Mucosa of descending colon (tissue), 3 donors: ENCODE measurements around the gene COLGALT1. TPM values are rescaled to one million over a fixed set of nuclear protein-coding genes. Genes with fewer than 3 reads are reported as not detected.
"Not testable (repeated sequence)": the region's sequence is repeated elsewhere in the genome, so short reads cannot be mapped to it uniquely, and the experiment has no call there.

ENCODE experiments used
- ATAC-seq: fragments of 200-7000 bp; cut with Tn5 transposase; one replicate; pipeline ENCODE4 v1.9.1; 2020; ENCODE audit warnings: mild to moderate bottlenecking, moderate library complexity
- DNase-seq, 3 donors: peaks; one replicate each; pipeline ENCODE4 v3.0.0-alpha.2; 2020
- H3K36me3 ChIP-seq: fragments of 200-600 bp; one replicate; pipeline ENCODE4 v1.8.0; 2021; ENCODE audit warnings: low read depth, mild to moderate bottlenecking
- H3K4me1 ChIP-seq: fragments of 200-600 bp; one replicate; pipeline ENCODE4 v1.8.0; 2021; ENCODE audit warnings: low read depth, mild to moderate bottlenecking
- H3K4me3 ChIP-seq: fragments of 200-600 bp; one replicate; pipeline ENCODE4 v1.8.0; 2021; ENCODE audit warnings: mild to moderate bottlenecking
- H3K9me3 ChIP-seq: fragments of 200-600 bp; one replicate; pipeline ENCODE4 v1.8.0; 2021; ENCODE audit warnings: mild to moderate bottlenecking
- intact Hi-C, 2 donors: fragments of 100-400 bp; cut with DNase I in 1 of 2; cut with micrococcal nuclease in 1 of 2; formaldehyde crosslinking; loops; one replicate each; pipeline versions ENCODE4 v1.11.0 to v1.11.1; 2022; cut with DNase I, micrococcal nuclease
- long read RNA-seq, 2 donors: library from polyadenylated mRNA; unstranded; transcript quantifications; one replicate each; pipeline ENCODE4 v2.0.0, GENCODE V29; 2019 to 2021
- total RNA-seq, 3 donors: library from RNA; stranded (reverse); fragmentation: NEBNext Ultra II Directional in 2 of 3; extraction: Animal tissue kit (Norgen Biotek cat#: 25700) in 2 of 3; gene quantifications; one replicate each; pipeline versions ENCODE4 v1.2.1 to v1.2.4, GENCODE V29; 2021 to 2023
- TF ChIP-seq, protein P1 (sequence below): fragments of 200-600 bp; IDR thresholded peaks from one replicate; pipeline ENCODE4 v1.8.0; 2022; ENCODE audit warnings: antibody characterized with exemption, mild to moderate bottlenecking
- donor health status: DM: no; HTN: no; CAD: no; lungs with moderate emphysema.
- donor health status: DM: no; HTN: no; CAD: no.
- donor health status: DM: no; HTN: yes; CAD: no.

Gene COLGALT1
- total RNA-seq = 10 to 100 TPM; 50.1 to 71.0 (median 50.8) TPM
- long read RNA-seq, donor 1, transcript COLGALT1-202 (2 exons, 2,941 nt) = minor isoform, 15 of 63 reads
- long read RNA-seq, donor 1, transcript COLGALT1-201 (12 exons, 3,704 nt) = major isoform, 32 of 63 reads
- long read RNA-seq, donor 1, partial matches to known transcripts = 7 of 63 reads
- long read RNA-seq, donor 1, other reads (novel, unspliced or antisense) = 9 of 63 reads
- long read RNA-seq, donor 2, transcript COLGALT1-201 (12 exons, 3,704 nt) = major isoform, 11 of 33 reads
- long read RNA-seq, donor 2, partial matches to known transcripts = 0 of 33 reads
- long read RNA-seq, donor 2, other reads (novel, unspliced or antisense) = 21 of 33 reads

DNA sequence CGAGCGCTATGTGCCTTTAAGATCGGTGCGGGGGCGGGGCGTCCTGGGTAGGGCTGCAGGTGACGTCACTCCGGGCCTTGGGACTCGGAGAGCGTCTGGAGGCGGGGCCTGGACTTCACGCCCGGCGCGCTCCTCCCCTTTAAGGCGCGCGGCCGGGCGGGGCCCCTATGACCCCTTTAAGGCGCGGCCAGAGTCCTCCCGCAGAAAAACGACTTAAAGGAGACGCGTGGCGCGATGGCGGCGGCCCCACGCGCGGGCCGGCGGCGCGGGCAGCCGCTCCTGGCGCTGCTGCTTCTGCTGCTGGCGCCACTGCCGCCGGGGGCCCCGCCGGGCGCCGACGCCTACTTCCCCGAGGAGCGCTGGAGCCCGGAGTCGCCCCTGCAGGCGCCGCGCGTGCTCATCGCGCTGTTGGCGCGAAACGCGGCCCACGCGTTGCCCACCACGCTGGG is at the start of gene COLGALT1:
Gene COLGALT1 (plus strand): TSS at position 170 of the 449 bp plus-strand sequence. CDS start 65 bp downstream, at position 235.
- Histone ChIP-seq H3K4me3 (peak within 1 kb of the TSS; percentile 96), H3K9me3 (no peaks in the 10 kb centered on the region), H3K4me1 (peaks cover 10% of the 10 kb centered on the region), H3K36me3 (no peaks in the 10 kb centered on the region)
- TF ChIP-seq, protein P1, sequence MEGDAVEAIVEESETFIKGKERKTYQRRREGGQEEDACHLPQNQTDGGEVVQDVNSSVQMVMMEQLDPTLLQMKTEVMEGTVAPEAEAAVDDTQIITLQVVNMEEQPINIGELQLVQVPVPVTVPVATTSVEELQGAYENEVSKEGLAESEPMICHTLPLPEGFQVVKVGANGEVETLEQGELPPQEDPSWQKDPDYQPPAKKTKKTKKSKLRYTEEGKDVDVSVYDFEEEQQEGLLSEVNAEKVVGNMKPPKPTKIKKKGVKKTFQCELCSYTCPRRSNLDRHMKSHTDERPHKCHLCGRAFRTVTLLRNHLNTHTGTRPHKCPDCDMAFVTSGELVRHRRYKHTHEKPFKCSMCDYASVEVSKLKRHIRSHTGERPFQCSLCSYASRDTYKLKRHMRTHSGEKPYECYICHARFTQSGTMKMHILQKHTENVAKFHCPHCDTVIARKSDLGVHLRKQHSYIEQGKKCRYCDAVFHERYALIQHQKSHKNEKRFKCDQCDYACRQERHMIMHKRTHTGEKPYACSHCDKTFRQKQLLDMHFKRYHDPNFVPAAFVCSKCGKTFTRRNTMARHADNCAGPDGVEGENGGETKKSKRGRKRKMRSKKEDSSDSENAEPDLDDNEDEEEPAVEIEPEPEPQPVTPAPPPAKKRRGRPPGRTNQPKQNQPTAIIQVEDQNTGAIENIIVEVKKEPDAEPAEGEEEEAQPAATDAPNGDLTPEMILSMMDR = no peak
- peak; percentile 98 for ATAC-seq
- peak; percentile 98 to 100 (median 99) for DNase-seq
- intact Hi-C loops = no loop called here

DNA sequence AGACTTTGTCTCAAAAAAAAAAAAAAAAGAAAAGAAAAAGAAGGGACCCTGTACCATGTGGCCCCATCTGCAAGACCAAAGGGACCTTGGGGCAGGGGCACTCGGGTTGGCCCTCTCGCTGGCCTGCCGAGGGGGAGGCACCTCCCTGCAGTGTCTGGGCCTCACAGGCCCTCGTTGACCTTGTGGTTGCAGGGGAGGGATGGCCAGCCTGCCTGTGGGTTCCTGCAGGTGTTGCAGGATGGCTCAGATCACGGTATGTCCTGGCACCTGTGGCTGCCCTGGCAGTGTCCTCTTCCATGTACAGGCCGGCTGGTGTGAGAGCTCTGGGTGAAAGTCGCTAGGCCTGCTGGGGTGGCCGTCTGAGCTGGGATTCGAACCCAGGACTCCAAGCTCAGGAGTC is 48.7 kb upstream of the COLGALT1 start:
- H3K36me3 ChIP-seq = no peaks in the 10 kb centered on the region
- intact Hi-C loops = no loop called here
- TF ChIP-seq, protein P1 = no peak
- peaks cover 8% of the 10 kb centered on the region for H3K4me1 ChIP-seq
- no peak overlapping the region for H3K4me3 ChIP-seq
- H3K9me3 ChIP-seq = no peaks in the 10 kb centered on the region
- DNase-seq (no peak), ATAC-seq (no peak)

DNA sequence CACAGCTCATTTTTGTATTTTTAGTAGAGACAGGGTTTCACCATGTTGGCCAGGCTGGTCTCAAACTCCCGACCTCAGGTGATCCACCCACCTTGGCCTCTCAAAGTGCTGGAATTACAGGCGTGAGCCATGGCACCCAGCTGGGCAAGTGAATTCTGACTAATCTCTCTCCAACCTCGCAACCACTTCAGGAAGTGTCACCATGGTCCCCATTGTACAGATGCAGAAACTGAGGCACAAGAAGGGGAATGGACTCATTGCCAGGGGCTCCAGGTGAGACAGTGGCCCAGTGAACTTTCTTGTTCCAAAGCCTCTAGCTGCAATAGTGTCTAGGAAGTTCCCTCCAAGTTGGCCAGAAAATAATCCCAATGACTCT is 46.9 kb upstream of the COLGALT1 start:
- intact Hi-C loops, DNase-seq, ATAC-seq, H3K4me3 ChIP-seq, H3K9me3 ChIP-seq, H3K36me3 ChIP-seq: not testable (repeated sequence)
- H3K4me1 ChIP-seq = peaks cover 14% of the 10 kb centered on the region

DNA sequence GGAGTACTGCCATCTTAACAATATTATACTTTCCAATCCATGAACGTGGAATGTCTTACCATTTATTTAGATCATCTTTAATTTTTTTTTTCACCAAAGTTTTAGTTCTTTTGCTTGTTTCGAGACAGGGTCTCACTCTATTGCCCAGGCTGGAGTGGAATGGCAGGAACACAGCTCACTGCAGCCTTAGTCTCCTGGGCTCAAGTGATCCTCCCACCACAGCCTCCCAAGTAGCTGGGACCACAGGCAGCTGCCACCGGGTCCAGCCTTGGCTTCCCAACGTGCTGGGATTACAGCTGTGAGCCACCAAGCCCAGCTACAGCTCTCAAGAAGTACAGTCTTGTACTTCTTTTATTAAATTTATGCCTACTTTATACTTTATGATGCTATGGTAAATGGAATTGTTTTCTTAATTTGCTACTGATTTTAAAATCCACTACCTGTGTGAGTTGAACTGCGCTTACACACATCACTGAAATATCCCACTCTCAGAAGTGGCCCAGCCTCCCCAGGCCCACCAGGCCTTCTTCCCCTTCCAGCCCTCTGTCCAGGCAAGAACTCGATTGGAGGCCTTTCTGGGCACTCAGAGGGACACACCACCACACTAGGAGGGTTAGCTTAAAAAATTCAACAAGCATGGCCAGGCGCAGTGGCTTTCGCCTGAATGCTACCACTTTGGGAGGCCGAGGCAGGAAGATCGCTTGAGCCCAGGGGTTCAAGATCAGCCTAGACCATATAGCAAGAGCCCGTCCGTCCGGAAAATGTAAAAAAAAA is 45.0 kb upstream of the COLGALT1 start:
- intact Hi-C loops = no loop called here
- H3K36me3 ChIP-seq = no peaks in the 10 kb centered on the region
- peaks cover 14% of the 10 kb centered on the region for H3K4me1 ChIP-seq
- peak overlapping the region; percentile 71 for H3K4me3 ChIP-seq
- TF ChIP-seq, protein P1 = no peak
- no peaks in the 10 kb centered on the region for H3K9me3 ChIP-seq
- ATAC-seq = no peak
- DNase-seq = no peak

DNA sequence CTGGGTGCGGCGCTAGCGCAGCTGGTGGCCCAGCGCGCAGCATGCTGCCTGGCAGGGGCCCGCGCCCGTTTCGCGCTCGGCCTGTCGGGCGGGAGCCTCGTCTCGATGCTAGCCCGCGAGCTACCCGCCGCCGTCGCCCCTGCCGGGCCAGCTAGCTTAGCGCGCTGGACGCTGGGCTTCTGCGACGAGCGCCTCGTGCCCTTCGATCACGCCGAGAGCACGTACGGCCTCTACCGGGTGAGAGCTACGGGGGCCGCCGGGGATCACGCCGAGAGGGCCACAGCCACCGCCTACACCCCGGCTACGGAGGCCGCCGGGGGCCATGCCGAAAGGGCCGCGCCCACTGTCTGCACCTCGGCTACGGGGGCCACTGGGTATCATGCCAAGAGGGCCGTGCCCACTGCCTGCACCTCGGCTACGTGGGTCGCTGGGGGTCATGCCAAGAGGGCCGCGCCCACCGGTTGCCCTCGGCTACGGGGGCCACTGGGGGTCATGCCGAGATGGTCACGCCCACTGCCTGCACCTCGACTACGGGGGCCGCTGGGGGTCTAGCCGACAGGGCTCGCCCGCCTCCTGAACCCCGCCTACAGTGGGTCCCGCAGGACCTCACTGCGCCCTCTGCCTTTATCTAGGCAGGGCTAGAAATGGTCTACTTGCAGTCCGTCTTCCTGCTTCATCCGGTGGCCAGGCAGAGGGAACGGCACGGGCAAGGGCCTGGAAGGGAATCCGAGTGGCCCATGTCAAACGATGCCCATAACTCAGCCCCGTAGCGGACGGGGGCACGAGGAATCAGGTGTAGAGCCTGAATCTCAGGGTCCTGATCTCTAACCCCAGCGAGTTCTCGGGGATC is 43.5 kb upstream of the COLGALT1 start:
- H3K4me1 ChIP-seq = peaks cover 14% of the 10 kb centered on the region

More for the DNA sequence above, 43.5 kb upstream of the COLGALT1 start:
- TF ChIP-seq, protein P1 = peak; percentile 2
- peak; percentile 89 for ATAC-seq
- peak; percentile 88 to 96 (median 90) for DNase-seq
- no peaks in the 10 kb centered on the region for H3K9me3 ChIP-seq
- intact Hi-C loops = no loop called here
- H3K4me3 ChIP-seq = peak overlapping the region; percentile 71
- H3K36me3 ChIP-seq = no peaks in the 10 kb centered on the region
